ENCODE results near the gene GLYATL1.

DNA sequence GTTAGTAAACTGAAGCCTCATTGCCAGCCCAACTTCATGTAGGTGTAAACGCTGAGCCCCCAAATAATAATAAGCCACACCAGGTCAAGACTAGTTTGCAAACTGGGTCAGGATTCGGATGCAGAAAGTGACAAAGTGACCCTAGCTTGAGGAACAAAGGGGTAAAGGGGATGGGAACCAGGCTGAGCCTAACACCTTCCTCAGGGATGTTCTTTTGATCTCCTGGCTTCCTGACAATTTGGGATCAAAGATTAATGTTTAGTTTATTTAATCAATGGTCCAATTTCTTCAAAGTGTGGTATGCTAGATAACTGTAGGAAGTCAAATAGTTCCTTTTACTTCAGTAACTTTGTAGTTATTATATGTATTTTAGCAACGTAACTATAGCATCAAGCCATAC is 9.9 kb downstream of the GLYATL1 start:
- TF ChIP-seq, protein P1, sequence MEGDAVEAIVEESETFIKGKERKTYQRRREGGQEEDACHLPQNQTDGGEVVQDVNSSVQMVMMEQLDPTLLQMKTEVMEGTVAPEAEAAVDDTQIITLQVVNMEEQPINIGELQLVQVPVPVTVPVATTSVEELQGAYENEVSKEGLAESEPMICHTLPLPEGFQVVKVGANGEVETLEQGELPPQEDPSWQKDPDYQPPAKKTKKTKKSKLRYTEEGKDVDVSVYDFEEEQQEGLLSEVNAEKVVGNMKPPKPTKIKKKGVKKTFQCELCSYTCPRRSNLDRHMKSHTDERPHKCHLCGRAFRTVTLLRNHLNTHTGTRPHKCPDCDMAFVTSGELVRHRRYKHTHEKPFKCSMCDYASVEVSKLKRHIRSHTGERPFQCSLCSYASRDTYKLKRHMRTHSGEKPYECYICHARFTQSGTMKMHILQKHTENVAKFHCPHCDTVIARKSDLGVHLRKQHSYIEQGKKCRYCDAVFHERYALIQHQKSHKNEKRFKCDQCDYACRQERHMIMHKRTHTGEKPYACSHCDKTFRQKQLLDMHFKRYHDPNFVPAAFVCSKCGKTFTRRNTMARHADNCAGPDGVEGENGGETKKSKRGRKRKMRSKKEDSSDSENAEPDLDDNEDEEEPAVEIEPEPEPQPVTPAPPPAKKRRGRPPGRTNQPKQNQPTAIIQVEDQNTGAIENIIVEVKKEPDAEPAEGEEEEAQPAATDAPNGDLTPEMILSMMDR (IDR thresholded peaks at IDR 0.05; ENCODE audit: poor library complexity): no peak
- no peak for TF ChIP-seq EZH2 (IDR thresholded peaks at IDR 0.05; ENCODE audit: borderline replicate concordance)
